ENCODE results near the gene SMTN.

SMTN gene

GRCh38 chr22:31139866-31140716 is 59.0 kb downstream of the SMTN start, which contains the start of gene PLA2G3:
Gene PLA2G3 (minus strand): TSS chr22:31140508. CDS start chr22:31140354, 154 bp downstream.
- no CpG with 5 or more reads among the region's 24 CpGs for WGBS (ENCODE audit: insufficient coverage, insufficient read length)
- peaks cover 3% of the 10 kb centered on the region for H3K4me1 ChIP-seq (ENCODE audit: control insufficient read depth, insufficient read depth, low read length)
- H3K27me3 ChIP-seq (ENCODE audit: control insufficient read depth, insufficient read depth, low read length) = no peaks in the 10 kb centered on the region
- H3K36me3 ChIP-seq (ENCODE audit: control insufficient read depth, insufficient read depth, low read length) = peaks cover 16% of the 10 kb centered on the region
- H3K27ac ChIP-seq (ENCODE audit: low read length) = no peak within 1 kb of the TSS
- H3K4me3 ChIP-seq (ENCODE audit: low read length) = peak within 1 kb of the TSS; percentile 45
- peak; percentile 97 for DNase-seq (ENCODE audit: low read depth, low spot score)
- no peaks in the 10 kb centered on the region for H3K9me3 ChIP-seq (ENCODE audit: control insufficient read depth, insufficient read depth, low read length)

GRCh38 chr22:31140746-31141145 is 59.6 kb downstream of the SMTN start:
- Histone ChIP-seq H3K9me3 (ENCODE audit: control insufficient read depth, insufficient read depth, low read length) (no peaks in the 10 kb centered on the region), H3K4me1 (ENCODE audit: control insufficient read depth, insufficient read depth, low read length) (peaks cover 3% of the 10 kb centered on the region), H3K36me3 (ENCODE audit: control insufficient read depth, insufficient read depth, low read length) (peaks cover 9% of the 10 kb centered on the region; the same call in 1 of the 2 replicates), H3K27ac (ENCODE audit: low read length) (no peak overlapping the region), H3K27me3 (ENCODE audit: control insufficient read depth, insufficient read depth, low read length) (no peaks in the 10 kb centered on the region), H3K4me3 (ENCODE audit: low read length) (no peak overlapping the region)
- WGBS (ENCODE audit: insufficient coverage, insufficient read length) = no CpG with 5 or more reads among the region's 5 CpGs
- no peak for DNase-seq (ENCODE audit: low read depth, low spot score)

GRCh38 chr22:31141551-31141950 is 60.4 kb downstream of the SMTN start:
- Histone ChIP-seq H3K9me3 (ENCODE audit: control insufficient read depth, insufficient read depth, low read length) (no peaks in the 10 kb centered on the region), H3K27me3 (ENCODE audit: control insufficient read depth, insufficient read depth, low read length) (no peaks in the 10 kb centered on the region), H3K4me1 (ENCODE audit: control insufficient read depth, insufficient read depth, low read length) (peaks cover 3% of the 10 kb centered on the region), H3K27ac (ENCODE audit: low read length) (no peak overlapping the region), H3K4me3 (ENCODE audit: low read length) (no peak overlapping the region), H3K36me3 (ENCODE audit: control insufficient read depth, insufficient read depth, low read length) (peaks cover 5% of the 10 kb centered on the region; the same call in 1 of the 2 replicates)
- WGBS (ENCODE audit: insufficient coverage, insufficient read length) = no CpG with 5 or more reads among the region's 2 CpGs
- no peak for DNase-seq (ENCODE audit: low read depth, low spot score)

GRCh38 chr22:31142285-31142684 is 61.2 kb downstream of the SMTN start:
- no peak overlapping the region for H3K4me3 ChIP-seq (ENCODE audit: low read length)
- H3K27ac ChIP-seq (ENCODE audit: low read length) = no peak overlapping the region
- peaks cover 3% of the 10 kb centered on the region for H3K4me1 ChIP-seq (ENCODE audit: control insufficient read depth, insufficient read depth, low read length)
- H3K36me3 ChIP-seq (ENCODE audit: control insufficient read depth, insufficient read depth, low read length) = no peaks in the 10 kb centered on the region
- no peaks in the 10 kb centered on the region for H3K27me3 ChIP-seq (ENCODE audit: control insufficient read depth, insufficient read depth, low read length)
- DNase-seq (ENCODE audit: low read depth, low spot score) = no peak
- no CpG with 5 or more reads among the region's 4 CpGs for WGBS (ENCODE audit: insufficient coverage, insufficient read length)
- no peaks in the 10 kb centered on the region for H3K9me3 ChIP-seq (ENCODE audit: control insufficient read depth, insufficient read depth, low read length)

- no peaks in the 10 kb centered on the region for H3K36me3 ChIP-seq (ENCODE audit: control insufficient read depth, insufficient read depth, low read length)
- no peaks in the 10 kb centered on the region for H3K9me3 ChIP-seq (ENCODE audit: control insufficient read depth, insufficient read depth, low read length)
- no peak overlapping the region for H3K4me3 ChIP-seq (ENCODE audit: low read length)
- no peak overlapping the region for H3K27ac ChIP-seq (ENCODE audit: low read length)
- DNase-seq (ENCODE audit: low read depth, low spot score) = no peak
- H3K4me1 ChIP-seq (ENCODE audit: control insufficient read depth, insufficient read depth, low read length) = peaks cover 3% of the 10 kb centered on the region
- H3K27me3 ChIP-seq (ENCODE audit: control insufficient read depth, insufficient read depth, low read length) = no peaks in the 10 kb centered on the region
- WGBS (ENCODE audit: insufficient coverage, insufficient read length) = no CpG with 5 or more reads among the region's 3 CpGs
Observed at GRCh38 chr22:31143038-31143437, 61.9 kb downstream of the SMTN start.

- Histone ChIP-seq H3K36me3 (ENCODE audit: control insufficient read depth, insufficient read depth, low read length) (no peaks in the 10 kb centered on the region), H3K27me3 (ENCODE audit: control insufficient read depth, insufficient read depth, low read length) (no peaks in the 10 kb centered on the region), H3K4me1 (ENCODE audit: control insufficient read depth, insufficient read depth, low read length) (peaks cover 3% of the 10 kb centered on the region), H3K9me3 (ENCODE audit: control insufficient read depth, insufficient read depth, low read length) (no peaks in the 10 kb centered on the region), H3K4me3 (ENCODE audit: low read length) (no peak overlapping the region), H3K27ac (ENCODE audit: low read length) (no peak overlapping the region)
- DNase-seq (ENCODE audit: low read depth, low spot score) = no peak
- no CpG with 5 or more reads among the region's 3 CpGs for WGBS (ENCODE audit: insufficient coverage, insufficient read length)
Observed at GRCh38 chr22:31143537-31143936, 62.4 kb downstream of the SMTN start.

GRCh38 chr22:31144223-31144622 is 63.1 kb downstream of the SMTN start:
- Histone ChIP-seq H3K27me3 (ENCODE audit: control insufficient read depth, insufficient read depth, low read length) (no peaks in the 10 kb centered on the region), H3K36me3 (ENCODE audit: control insufficient read depth, insufficient read depth, low read length) (no peaks in the 10 kb centered on the region), H3K9me3 (ENCODE audit: control insufficient read depth, insufficient read depth, low read length) (no peaks in the 10 kb centered on the region), H3K4me1 (ENCODE audit: control insufficient read depth, insufficient read depth, low read length) (peaks cover 3% of the 10 kb centered on the region), H3K4me3 (ENCODE audit: low read length) (no peak overlapping the region), H3K27ac (ENCODE audit: low read length) (no peak overlapping the region)
- DNase-seq (ENCODE audit: low read depth, low spot score) = no peak

GRCh38 chr22:31148488-31148887 is 67.4 kb downstream of the SMTN start:
- H3K4me3 ChIP-seq (ENCODE audit: low read length) = no peak overlapping the region
- H3K36me3 ChIP-seq (ENCODE audit: control insufficient read depth, insufficient read depth, low read length) = no peaks in the 10 kb centered on the region
- DNase-seq (ENCODE audit: low read depth, low spot score) = no peak
- H3K4me1 ChIP-seq (ENCODE audit: control insufficient read depth, insufficient read depth, low read length) = no peaks in the 10 kb centered on the region
- H3K27me3 ChIP-seq (ENCODE audit: control insufficient read depth, insufficient read depth, low read length) = no peaks in the 10 kb centered on the region
- no peaks in the 10 kb centered on the region for H3K9me3 ChIP-seq (ENCODE audit: control insufficient read depth, insufficient read depth, low read length)
- no peak overlapping the region for H3K27ac ChIP-seq (ENCODE audit: low read length)
- no CpG with 5 or more reads among the region's 1 CpG for WGBS (ENCODE audit: insufficient coverage, insufficient read length)

- no peaks in the 10 kb centered on the region for H3K36me3 ChIP-seq (ENCODE audit: control insufficient read depth, insufficient read depth, low read length)
- DNase-seq (ENCODE audit: low read depth, low spot score) = peak; percentile 43
- WGBS (ENCODE audit: insufficient coverage, insufficient read length) = no CpG with 5 or more reads among the region's 5 CpGs
- no peak overlapping the region for H3K4me3 ChIP-seq (ENCODE audit: low read length)
- no peaks in the 10 kb centered on the region for H3K4me1 ChIP-seq (ENCODE audit: control insufficient read depth, insufficient read depth, low read length)
- H3K27ac ChIP-seq (ENCODE audit: low read length) = no peak overlapping the region
- no peaks in the 10 kb centered on the region for H3K9me3 ChIP-seq (ENCODE audit: control insufficient read depth, insufficient read depth, low read length)
- H3K27me3 ChIP-seq (ENCODE audit: control insufficient read depth, insufficient read depth, low read length) = no peaks in the 10 kb centered on the region
Observed at GRCh38 chr22:31148953-31149627, 68.0 kb downstream of the SMTN start.

GRCh38 chr22:31150615-31151014 is 69.5 kb downstream of the SMTN start:
- Histone ChIP-seq H3K27ac (ENCODE audit: low read length) (no peak overlapping the region), H3K4me1 (ENCODE audit: control insufficient read depth, insufficient read depth, low read length) (no peaks in the 10 kb centered on the region), H3K27me3 (ENCODE audit: control insufficient read depth, insufficient read depth, low read length) (no peaks in the 10 kb centered on the region), H3K9me3 (ENCODE audit: control insufficient read depth, insufficient read depth, low read length) (no peaks in the 10 kb centered on the region), H3K4me3 (ENCODE audit: low read length) (no peak overlapping the region), H3K36me3 (ENCODE audit: control insufficient read depth, insufficient read depth, low read length) (no peaks in the 10 kb centered on the region)
- no peak for DNase-seq (ENCODE audit: low read depth, low spot score)
- WGBS (ENCODE audit: insufficient coverage, insufficient read length) = no CpG with 5 or more reads among the region's 3 CpGs
